ENCODE results near the gene ZNF503. TPM values are rescaled to one million over a fixed set of nuclear protein-coding genes. Genes with fewer than 3 reads are reported as not detected.

Gene ZNF503
- total and polyA plus RNA-seq, 2 of the 8 experiments (the other 6 are each of a cell fraction or from before 2014, with no cell fraction given) = 0.03 to 0.13 TPM

DNA sequence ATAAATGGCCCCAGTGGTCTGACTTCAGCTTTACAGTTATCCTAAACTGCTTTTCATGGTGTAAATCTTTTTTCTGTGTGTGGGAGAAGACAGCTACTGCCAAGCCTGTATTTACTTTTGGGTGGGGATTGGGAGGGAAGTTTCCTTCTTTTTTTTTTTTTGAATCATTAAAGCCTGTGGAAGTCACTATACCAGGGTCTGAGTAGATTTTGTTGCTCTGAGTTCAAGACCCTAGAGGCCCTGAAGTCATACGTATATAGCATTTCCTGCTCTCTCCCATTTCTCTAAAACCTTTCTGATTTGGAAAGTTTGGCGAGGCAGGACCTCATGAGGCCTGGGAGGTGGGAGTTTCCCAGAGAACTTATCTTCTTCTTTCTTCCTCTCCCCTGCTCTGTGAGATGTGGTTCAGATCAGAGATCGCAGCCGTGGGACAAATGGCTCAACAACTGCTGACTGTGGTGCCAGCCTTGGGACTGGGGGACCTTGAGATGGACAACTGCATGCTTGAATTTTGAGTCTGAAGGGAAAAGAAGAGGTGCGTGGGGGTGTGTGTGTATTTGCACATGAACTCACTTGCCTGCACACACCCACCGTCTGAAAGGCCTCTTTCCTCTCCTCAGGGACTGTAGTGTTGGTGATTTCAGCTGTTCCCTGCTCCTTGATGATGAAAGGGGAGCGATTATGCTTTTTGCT, 48.0 kb upstream of the ZNF503 start:
- Histone ChIP-seq H2BK120ac (replicated peaks; ENCODE audit: low read depth, low read length) (no peak overlapping the region), H3K4me2 (ENCODE audit: insufficient read depth in 1 of 2, low read depth in 2 of 2, low read length in 2 of 2) (peak overlapping the region; percentile 51 to 64; a peak in 1 of 4 replicates), H3K14ac (ENCODE audit: insufficient read length) (no peak overlapping the region), H3K9me3 (ENCODE audit: insufficient read depth in 2 of 2, low read depth in 1 of 2, low read length in 1 of 2) (peaks cover 6% of the 10 kb centered on the region in 2 experiments; a peak in 1 of 4 replicates), H4K8ac (ENCODE audit: extremely low read depth, insufficient read depth, low read length) (no peak overlapping the region), H2BK5ac (ENCODE audit: low read depth, low read length) (no peak overlapping the region), H2AK5ac (ENCODE audit: low read depth, low read length) (no peak overlapping the region), H3K36me3 (ENCODE audit: control insufficient read depth in 2 of 4, insufficient read depth in 4 of 4, low read length in 3 of 4) (no peaks in the 10 kb centered on the region), H2BK12ac (ENCODE audit: low read depth, low read length) (0 out of 2 replicates have a peak overlapping the region, but pooled peaks have one; percentile 71), H3K27ac (ENCODE audit: low read depth, low read length) (no peak overlapping the region), H3K18ac (ENCODE audit: extremely low read depth, low read length) (peak overlapping the region; percentile 38), H3K4me3 (ENCODE audit: extremely low read depth in 1 of 4, insufficient read depth in 2 of 4, low read depth in 3 of 4, low read length in 4 of 4) (no peak overlapping the region), H3K27me3 (replicated peaks in 1 of 4; ENCODE audit: control insufficient read depth in 3 of 4, extremely low read depth in 1 of 4, insufficient read depth in 3 of 4, low read length in 3 of 4) (peaks cover 0 to 29% (median 24%) of the 10 kb centered on the region in 4 experiments; a peak in 6 of 7 replicates), H3K23me2 (ENCODE audit: low read depth, low read length) (peaks cover 4% of the 10 kb centered on the region; the same call in 1 of the 2 replicates), H3K4ac (replicated peaks; ENCODE audit: insufficient read length, low read depth, low read length) (no peak overlapping the region), H3K56ac (replicated peaks; ENCODE audit: insufficient read length, low read depth, low read length) (no peak overlapping the region), H3K79me1 (ENCODE audit: low read depth, low read length) (no peaks in the 10 kb centered on the region), H2BK15ac (ENCODE audit: low read length) (peak overlapping the region; percentile 88; the same call in 1 of the 2 replicates), H4K20me1 (replicated peaks in 1 of 2; ENCODE audit: control insufficient read depth in 1 of 2, insufficient read depth in 2 of 2, low read length in 2 of 2) (peaks cover 0 to 3% of the 10 kb centered on the region in 2 experiments), H3K4me1 (replicated peaks in 1 of 4; ENCODE audit: control insufficient read depth in 3 of 4, insufficient read depth in 4 of 4, low read length in 3 of 4) (peaks cover 8 to 20% (median 17%) of the 10 kb centered on the region in 4 experiments), H2AFZ (ENCODE audit: low read length) (no peak overlapping the region), H4K91ac (replicated peaks; ENCODE audit: insufficient read length, low read length) (no peak overlapping the region), H2BK20ac (ENCODE audit: low read length) (0 out of 2 replicates have a peak overlapping the region, but pooled peaks have one; percentile 34), H3K79me2 (ENCODE audit: control insufficient read depth in 1 of 2, insufficient read depth in 2 of 2, low read length in 2 of 2) (no peaks in the 10 kb centered on the region), H3K9ac (replicated peaks in 1 of 4; ENCODE audit: extremely low read depth in 1 of 4, low read depth in 3 of 4, low read length in 3 of 4) (no peak overlapping the region), H4K5ac (ENCODE audit: insufficient read length, low read depth, low read length) (no peak overlapping the region), H3K23ac (ENCODE audit: insufficient read length) (no peak overlapping the region)
- no peak for FAIRE-seq
- POLR2A ChIA-PET (ENCODE audit: partially characterized antibody) = no interaction called here
- CTCF ChIA-PET (ENCODE audit: partially characterized antibody) = interaction anchor here (0.7 to 1.3 kb wide), 2 partner anchors 18 to 93 kb away, joined by 3 read pairs; partner anchors contain the start of gene LRMDA
- WGBS, 2 experiments (ENCODE audit: extremely low coverage in 1 of 2, insufficient coverage in 1 of 2, insufficient read length in 1 of 2, insufficient replicate concordance in 2 of 2, low coverage in 1 of 2, low lambda C conversion rate in 2 of 2, missing lambda C conversion rate in 1 of 2) = 61% methylated on average over 6 of the region's 7 CpGs; no CpG with 5 or more reads in 1 of the 2 experiments
- no peak for DNase-seq (ENCODE audit: low read depth in 1 of 2, low spot score in 2 of 2)
- no peak for TF ChIP-seq ASH2L (IDR thresholded peaks at IDR 0.05; ENCODE audit: low read length)
- no peak for TF ChIP-seq CREB1 (IDR thresholded peaks at IDR 0.05)
